HG02642 (cell line): ENCODE data around the gene CARM1.
"Not testable (repeated sequence)": the region's sequence is repeated elsewhere in the genome, so short reads cannot be mapped to it uniquely, and the experiment has no call there.

ENCODE experiments used
- ATAC-seq: cut with Tn5 transposase; IDR thresholded peaks from one replicate; pipeline ENCODE4 v1.9.1; 2021; ENCODE audit warnings: mild to moderate bottlenecking; ENCODE audit not compliant: unreplicated experiment, poor library complexity

The CARM1 gene

GRCh38 chr19:10871711-10872545 lies 575 bp downstream of the CARM1 start:
- ATAC-seq = peak; percentile 16

GRCh38 chr19:10872546-10873107 lies 1.3 kb downstream of the CARM1 start:
- ATAC-seq = no peak

- no peak for ATAC-seq
Measured at GRCh38 chr19:10874024-10874423, 2.7 kb downstream of the CARM1 start.

GRCh38 chr19:10876459-10877240 lies 5.3 kb downstream of the CARM1 start:
- ATAC-seq = peak; percentile 50

- ATAC-seq = not testable (repeated sequence)
Measured at GRCh38 chr19:10877608-10878007, 6.3 kb downstream of the CARM1 start.

- ATAC-seq = no peak
Measured at GRCh38 chr19:10878253-10878652, 6.9 kb downstream of the CARM1 start.

GRCh38 chr19:10881403-10882107 lies 10.2 kb downstream of the CARM1 start:
- ATAC-seq = no peak

- no peak for ATAC-seq
Measured at GRCh38 chr19:10882108-10882457, 10.7 kb downstream of the CARM1 start.

GRCh38 chr19:10884274-10884673 lies 12.9 kb downstream of the CARM1 start:
- ATAC-seq = no peak

GRCh38 chr19:10885201-10886169 lies 14.1 kb downstream of the CARM1 start:
- no peak for ATAC-seq

GRCh38 chr19:10887616-10888367 lies 16.4 kb downstream of the CARM1 start:
- ATAC-seq = no peak

- no peak for ATAC-seq
Measured at GRCh38 chr19:10888421-10888866, 17.1 kb downstream of the CARM1 start.

GRCh38 chr19:10889880-10890279 lies 18.5 kb downstream of the CARM1 start:
- ATAC-seq = no peak

- ATAC-seq = no peak
Measured at GRCh38 chr19:10891405-10892086, 20.2 kb downstream of the CARM1 start.

- no peak for ATAC-seq
Measured at GRCh38 chr19:10892256-10892655, 20.9 kb downstream of the CARM1 start.

- no peak for ATAC-seq
Measured at GRCh38 chr19:10894911-10895213, 23.5 kb downstream of the CARM1 start.

- ATAC-seq = no peak
Measured at GRCh38 chr19:10895363-10895762, 24.0 kb downstream of the CARM1 start.

- no peak for ATAC-seq
Measured at GRCh38 chr19:10895920-10896319, 24.6 kb downstream of the CARM1 start.
